DMS153 treated with DMSO at 0.1 percent for 48 hours (cell line): ENCODE data around the gene ELOVL6.
"Not testable (repeated sequence)": the region's sequence is repeated elsewhere in the genome, so short reads cannot be mapped to it uniquely, and the experiment has no call there.

Source experiments
- DNase-seq: peaks from one replicate; lab custom pipeline; 2025; ENCODE audit not compliant: unreplicated experiment; lab: John Stamatoyannopoulos, UW

Gene ELOVL6

GRCh38 chr4:110198435-110199416 is at the start of gene ELOVL6:
TSS of gene ELOVL6 (minus strand) at chr4:110198615. CDS start at chr4:110198335, 280 bp downstream.
- DNase-seq, result peak; percentile 56

GRCh38 chr4:110248100-110248499 is 49.7 kb upstream of the ELOVL6 start:
- DNase-seq, result no peak

- no peak for DNase-seq
Measured at GRCh38 chr4:110247591-110247990, 49.2 kb upstream of the ELOVL6 start.

GRCh38 chr4:110245577-110245976 is 47.2 kb upstream of the ELOVL6 start:
- DNase-seq, result no peak

GRCh38 chr4:110236324-110236723 is 37.9 kb upstream of the ELOVL6 start:
- DNase-seq, result no peak

GRCh38 chr4:110233581-110233980 is 35.2 kb upstream of the ELOVL6 start:
- DNase-seq, result not testable (repeated sequence)

GRCh38 chr4:110231869-110232268 is 33.5 kb upstream of the ELOVL6 start:
- DNase-seq, result no peak

GRCh38 chr4:110229266-110229665 is 30.9 kb upstream of the ELOVL6 start:
- DNase-seq, result no peak

GRCh38 chr4:110224812-110225211 is 26.4 kb upstream of the ELOVL6 start:
- no peak for DNase-seq

GRCh38 chr4:110224142-110224541 is 25.7 kb upstream of the ELOVL6 start:
- no peak for DNase-seq

- DNase-seq, result not testable (repeated sequence)
Measured at GRCh38 chr4:110218935-110219334, 20.5 kb upstream of the ELOVL6 start.

- not testable (repeated sequence) for DNase-seq
Measured at GRCh38 chr4:110217181-110217580, 18.8 kb upstream of the ELOVL6 start.

GRCh38 chr4:110216129-110216528 is 17.7 kb upstream of the ELOVL6 start:
- DNase-seq, result no peak

GRCh38 chr4:110211770-110212061 is 13.3 kb upstream of the ELOVL6 start:
- DNase-seq, result no peak

GRCh38 chr4:110211007-110211769 is 12.8 kb upstream of the ELOVL6 start:
- DNase-seq, result peak; percentile 30

GRCh38 chr4:110208419-110208818 is 10.0 kb upstream of the ELOVL6 start:
- DNase-seq, result no peak

- no peak for DNase-seq
Measured at GRCh38 chr4:110207233-110207632, 8.8 kb upstream of the ELOVL6 start.

GRCh38 chr4:110202024-110202423 is 3.6 kb upstream of the ELOVL6 start:
- DNase-seq, result no peak

GRCh38 chr4:110201502-110201901 is 3.1 kb upstream of the ELOVL6 start:
- DNase-seq, result no peak

- DNase-seq, result no peak
Measured at GRCh38 chr4:110200689-110201088, 2.3 kb upstream of the ELOVL6 start.

GRCh38 chr4:110198049-110198434 is 373 bp downstream of the ELOVL6 start:
- peak; percentile 56 for DNase-seq

- DNase-seq, result peak; percentile 25
Measured at GRCh38 chr4:110197529-110198042, 829 bp downstream of the ELOVL6 start.
